RPMI7951 (cell line): ENCODE results near the gene CACNA1B. TPM values are rescaled to one million over a fixed set of nuclear protein-coding genes. Genes with fewer than 3 reads are reported as not detected.

ENCODE experiments used
- DNase-seq: peaks from one replicate; pipeline ENCODE4 v3.0.0-alpha.2; 2012; ENCODE audit warnings: low read depth
- total RNA-seq: library from RNA; depleted of rRNA; stranded (reverse); fragments of >200 nt; shearing (Covaris generic); gene quantifications from 2 replicates; pipeline ENCODE4 v1.2.3, GENCODE V29; 2014

CACNA1B gene
- total RNA-seq, 1 experiment from 2014 or later = not detected

DNA sequence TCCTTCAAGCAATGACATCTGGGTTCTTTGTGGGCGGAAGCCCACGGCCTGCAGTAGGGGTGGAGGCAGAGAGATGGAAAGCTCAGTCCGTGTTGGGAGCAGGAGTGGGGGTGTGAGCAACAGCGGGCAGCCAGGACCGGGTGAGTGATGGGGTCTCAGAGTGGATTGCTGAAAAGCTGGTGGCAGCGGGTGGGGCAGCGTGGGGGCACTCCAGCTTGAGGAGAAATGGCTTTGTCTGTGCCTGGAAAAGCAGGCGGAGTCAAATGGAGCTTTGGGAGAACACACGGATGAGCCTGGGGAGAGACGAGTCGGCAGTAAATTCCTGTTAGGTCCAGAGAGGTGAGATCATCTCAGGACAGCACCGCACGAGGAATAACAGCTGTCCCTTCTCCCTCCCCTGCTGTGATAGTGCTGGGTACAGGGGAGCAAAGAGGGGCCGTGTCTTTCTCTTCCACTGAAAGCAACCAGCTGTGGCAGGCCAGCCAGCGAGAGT, 42.1 kb downstream of the CACNA1B start:
- DNase-seq = no peak

DNA sequence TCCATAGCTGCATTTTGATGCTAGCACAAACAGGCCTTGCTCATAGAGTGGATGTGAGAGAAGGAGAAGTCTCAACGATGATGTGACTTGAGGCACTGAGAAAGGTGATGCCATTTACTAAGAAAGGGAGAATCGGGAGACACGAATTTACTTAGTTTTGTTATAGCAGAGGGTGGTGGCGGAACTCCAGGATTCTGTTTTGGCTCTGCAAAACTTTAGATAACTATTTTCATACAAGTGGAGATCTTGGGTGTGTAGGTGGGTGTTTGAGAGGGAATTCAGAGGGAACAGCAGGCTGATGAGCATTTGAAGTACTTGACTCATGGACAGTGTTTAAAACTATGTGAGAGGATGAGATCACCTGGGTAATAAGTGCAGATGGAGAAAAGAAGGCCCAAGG, 43.2 kb downstream of the CACNA1B start:
- DNase-seq = no peak

- DNase-seq = no peak
These were observed 46.6 kb downstream of the CACNA1B start for GRCh38 chr9:137924169-137924568.

DNA sequence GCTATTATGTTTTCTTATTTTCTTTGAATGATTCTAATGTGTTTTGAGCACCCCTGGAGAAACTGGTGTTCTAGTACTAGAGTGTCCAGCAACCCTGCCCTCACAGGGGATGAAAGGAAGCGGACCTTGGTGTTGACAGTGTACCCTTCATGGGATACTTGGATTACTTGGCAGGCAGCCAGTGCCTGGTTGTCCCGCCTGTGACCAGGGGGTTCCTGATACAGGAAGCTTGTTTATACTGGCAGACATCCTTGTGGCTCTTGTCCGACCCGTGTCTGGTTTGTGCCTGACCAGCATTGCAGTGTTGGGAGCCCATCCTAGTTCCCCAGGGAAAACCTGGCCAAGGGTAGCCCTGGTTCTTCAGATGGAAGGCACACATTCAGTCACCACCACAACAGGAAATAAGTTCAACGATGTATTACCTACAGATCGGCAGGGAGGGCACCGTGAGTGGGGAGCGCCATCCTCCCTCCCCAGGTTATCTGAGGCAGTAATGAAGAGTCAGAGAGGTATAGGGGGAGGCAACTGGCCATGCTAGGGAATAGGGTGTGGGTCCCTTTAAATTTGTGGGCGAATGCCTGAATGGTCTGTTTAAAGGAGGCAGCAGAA, 47.3 kb downstream of the CACNA1B start:
- no peak for DNase-seq

GRCh38 chr9:137943655-137944054, 66.1 kb downstream of the CACNA1B start:
- no peak for DNase-seq

- DNase-seq = peak; percentile 4
These were observed 68.0 kb downstream of the CACNA1B start for GRCh38 chr9:137945581-137945980.

DNA sequence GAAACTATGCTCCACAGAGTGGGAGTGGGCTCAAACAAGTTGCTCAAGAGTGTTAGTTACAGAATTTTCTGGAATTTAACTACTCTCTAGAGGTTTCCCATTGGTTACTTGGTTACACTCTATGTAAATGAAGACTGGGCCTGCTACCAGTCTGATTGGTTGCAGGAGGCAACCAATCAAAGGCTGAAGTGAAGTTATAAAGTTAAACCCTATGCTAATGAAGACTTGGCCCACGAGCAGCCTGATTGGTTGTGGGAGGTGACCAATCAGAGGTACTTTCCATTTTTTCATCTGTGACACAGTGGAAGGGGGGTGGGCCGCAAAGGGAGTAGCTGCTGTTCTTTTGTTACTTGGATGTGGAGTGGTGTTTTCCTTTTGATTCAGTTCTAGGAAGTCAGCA, 69.4 kb downstream of the CACNA1B start:
- no peak for DNase-seq

GRCh38 chr9:137948642-137949041, 71.1 kb downstream of the CACNA1B start:
- no peak for DNase-seq

- no peak for DNase-seq
These were observed 71.7 kb downstream of the CACNA1B start for GRCh38 chr9:137949260-137949659.

GRCh38 chr9:137951107-137951506, 73.5 kb downstream of the CACNA1B start:
- no peak for DNase-seq

- no peak for DNase-seq
These were observed 74.3 kb downstream of the CACNA1B start for GRCh38 chr9:137951597-137952490.

DNA sequence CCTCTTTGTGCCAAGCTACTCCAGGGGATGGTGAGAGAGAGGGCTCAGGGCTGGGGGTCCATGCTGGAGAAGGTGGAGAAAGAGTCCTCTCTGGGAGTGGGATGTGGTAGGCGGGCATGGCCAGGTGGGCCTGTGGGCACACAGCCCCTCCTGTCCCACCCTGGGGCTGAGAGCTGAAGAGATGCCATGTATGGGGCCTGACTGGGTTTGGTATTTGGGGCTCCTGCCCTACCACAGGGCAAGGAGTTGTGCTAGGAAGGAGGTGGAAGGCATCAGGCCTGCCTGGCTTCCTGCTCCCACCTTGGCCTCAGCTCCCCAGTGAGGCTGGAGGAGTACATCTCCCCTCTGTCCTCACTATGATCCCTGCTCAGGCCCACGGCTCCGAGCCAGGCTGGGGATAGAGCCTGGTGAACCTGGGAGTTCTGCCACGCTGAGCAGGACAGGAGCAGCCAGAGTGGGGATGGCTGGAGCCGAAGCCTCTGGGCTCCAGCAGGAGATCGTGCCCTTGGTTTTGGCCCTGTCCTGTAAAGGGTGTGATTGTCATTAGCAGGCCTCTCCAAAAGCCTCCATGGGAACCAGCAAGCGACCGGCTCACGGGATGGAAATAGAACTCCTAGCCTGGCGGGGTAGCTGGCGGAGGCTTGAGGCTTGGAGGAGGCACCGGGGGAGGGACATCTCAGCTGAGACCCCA, 75.5 kb downstream of the CACNA1B start:
- DNase-seq = no peak

- DNase-seq = no peak
These were observed 76.3 kb downstream of the CACNA1B start for GRCh38 chr9:137953683-137954438.

DNA sequence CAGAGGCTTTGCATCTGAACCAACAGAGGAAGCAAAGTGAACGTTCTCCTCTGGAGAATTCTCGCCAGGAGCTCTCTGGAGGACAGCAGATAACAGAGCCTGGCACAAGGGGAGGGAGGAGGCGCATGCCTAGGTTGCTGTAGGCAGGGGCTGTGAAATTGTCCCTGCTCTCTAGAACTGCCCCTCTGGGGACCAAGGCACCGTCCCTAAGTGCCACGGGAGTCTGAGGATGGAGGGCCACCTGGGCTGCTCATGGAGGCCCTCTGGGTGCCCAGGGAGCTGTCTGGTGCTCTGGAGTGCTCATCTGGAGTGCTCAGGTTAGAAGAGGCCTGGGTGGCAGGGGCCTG, 77.6 kb downstream of the CACNA1B start:
- no peak for DNase-seq

DNA sequence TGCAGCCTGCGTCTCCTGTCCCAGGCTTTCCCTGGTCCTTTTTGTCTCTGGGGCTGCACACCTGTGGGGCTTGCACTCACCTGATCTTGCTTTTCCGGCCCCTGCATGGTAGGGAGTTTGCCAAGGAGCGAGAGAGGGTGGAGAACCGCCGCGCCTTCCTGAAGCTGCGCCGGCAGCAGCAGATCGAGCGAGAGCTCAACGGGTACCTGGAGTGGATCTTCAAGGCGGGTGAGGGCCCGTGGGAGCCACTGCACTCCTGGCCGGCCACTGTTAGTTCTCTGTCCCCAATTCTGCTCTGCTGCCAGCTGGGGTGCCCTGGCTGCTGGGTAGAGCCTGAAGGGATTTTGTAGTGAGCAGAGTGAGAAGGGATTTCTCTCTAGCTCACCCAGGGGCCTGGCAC, 78.0 kb downstream of the CACNA1B start:
- DNase-seq = no peak

GRCh38 chr9:137956039-137956438, 78.5 kb downstream of the CACNA1B start:
- no peak for DNase-seq

GRCh38 chr9:137956688-137957385, 79.3 kb downstream of the CACNA1B start:
- DNase-seq = no peak

- no peak for DNase-seq
These were observed 82.2 kb downstream of the CACNA1B start for GRCh38 chr9:137959641-137960411.

GRCh38 chr9:137960496-137960895, 82.9 kb downstream of the CACNA1B start:
- no peak for DNase-seq

DNA sequence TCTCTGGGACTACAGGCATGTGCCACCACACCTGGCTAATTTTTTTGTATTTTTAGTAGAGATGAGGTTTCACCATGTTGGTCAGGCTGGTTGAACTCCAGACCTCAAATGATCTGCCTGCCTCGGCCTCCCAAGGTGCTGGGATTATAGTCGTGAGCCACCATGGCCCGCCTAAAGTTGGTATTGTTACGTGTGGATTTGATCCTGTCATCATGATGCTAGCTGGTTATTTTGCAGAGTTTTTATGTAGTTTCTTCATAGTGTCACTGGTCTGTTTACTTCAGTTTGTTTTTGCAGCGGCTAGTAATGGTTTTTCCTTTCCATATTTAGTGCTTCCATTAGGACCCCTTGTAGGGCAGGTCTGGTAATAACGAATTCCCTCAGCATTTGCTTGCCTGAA, 85.9 kb downstream of the CACNA1B start:
- DNase-seq = no peak
